Heart right ventricle (tissue), 16 donors: ENCODE results near the gene PRKN. TPM values are rescaled to one million over a fixed set of nuclear protein-coding genes. Genes with fewer than 3 reads are reported as not detected.
A peak's percentile ranks its signal among the peaks of the same experiment; 100 is the strongest.

Experiments used
- ATAC-seq, 8 donors: fragments of 200-7000 bp; cut with Tn5 transposase; one replicate each; pipeline ENCODE4 v1.9.1; 2020; ENCODE audit warnings: mild to moderate bottlenecking in 8 of 8, moderate library complexity in 8 of 8, moderate number of reproducible peaks in 1 of 8
- DNase-seq, 2 donors: peaks; one replicate each; pipeline ENCODE4 v3.0.0-alpha.2; 2020
- H3K27ac ChIP-seq, 10 donors: fragments of 200-600 bp; sonication (generic) in 2 of 10; one replicate each; pipeline versions ENCODE4 v1.5.0 to v1.8.0; 2020 to 2022; ENCODE audit warnings: mild to moderate bottlenecking in 3 of 10
- H3K27me3 ChIP-seq, 7 donors: fragments of 200-600 bp; one replicate each; pipeline ENCODE4 v1.8.0; 2021 to 2022; ENCODE audit warnings: mild to moderate bottlenecking in 2 of 7
- H3K36me3 ChIP-seq, 9 donors: fragments of 200-600 bp; sonication (generic) in 1 of 9; one replicate each; pipeline versions ENCODE4 v1.5.0 to v1.8.0; 2020 to 2022; ENCODE audit warnings: mild to moderate bottlenecking in 2 of 9
- H3K4me1 ChIP-seq, 9 donors: fragments of 200-600 bp; sonication (generic) in 1 of 9; one replicate each; pipeline versions ENCODE4 v1.5.0 to v1.8.0; 2020 to 2022; ENCODE audit warnings: mild to moderate bottlenecking in 4 of 9
- H3K4me3 ChIP-seq, 10 donors: fragments of 200-600 bp; sonication (generic) in 2 of 10; one replicate each; pipeline versions ENCODE4 v1.5.0 to v1.8.0; 2020 to 2022; ENCODE audit warnings: mild to moderate bottlenecking in 7 of 10, moderate library complexity in 2 of 10
- H3K9me3 ChIP-seq, 11 donors: fragments of 200-600 bp in 10 of 11; sonication (generic) in 2 of 11; one replicate each; pipeline versions ENCODE4 v1.5.0 to v1.8.0; 2013 to 2022; ENCODE audit warnings: mild to moderate bottlenecking in 2 of 11, control low read depth in 1 of 11, moderate library complexity in 1 of 11
- CTCF ChIP-seq, 9 donors: fragments of 200-600 bp; sonication (generic) in 2 of 9; IDR thresholded peaks; one replicate each; pipeline versions ENCODE4 v1.5.0 to v1.8.0; 2021 to 2022; ENCODE audit warnings: antibody characterized with exemption in 9 of 9, mild to moderate bottlenecking in 5 of 9, moderate library complexity in 1 of 9
- WGBS, 2 donors: extraction: QIAGEN DNeasy Blood & Tissue Kit; methylation state at CpG; one replicate each; pipeline ENCODE4 v1.1.7; 2013; ENCODE audit warnings: inconsistent platforms in 1 of 2; 5-methylcytosine and 5-hydroxymethylcytosine counted together
- intact Hi-C, 10 donors: fragments of 100-400 bp; cut with DNase I; formaldehyde crosslinking; loops; one replicate each; pipeline versions ENCODE4 v1.11.1 to v1.14.2; 2022
- polyA plus RNA-seq, 2 donors: library from polyadenylated mRNA; stranded (reverse); fragments of 200-250 nt; gene quantifications; one replicate each; pipeline ENCODE4 v1.2.3, GENCODE V29; 2013
- total RNA-seq, 10 donors: library from RNA; stranded (reverse); fragmentation: NEBNext Ultra II Directional in 3 of 10; extraction: Animal tissue kit (Norgen Biotek cat#: 25700) in 3 of 10; gene quantifications; one replicate each; pipeline versions ENCODE4 v1.2.1 to v1.2.4, GENCODE V29; 2021 to 2023
- donor health status: Arrhythmogenic right ventricular cardiomyopathy.
- donor health status: ischemic (EF 13 %, LVEDD 7.1; RV severe dilation, severe dysfunction).
- donor health status: healthy with polysubstance abuse.
- donor health status: DM: no; HTN: yes; CAD: no.
- donor health status: DM: no; HTN: no; CAD: no.
- donor health status: ischemic (EF 25% LVEDD 6.9; RV normal size, moderate dysfunction).
- donor health status: ischemic (EF 25% LVEDD 5.7; RV mildly dilated, moderate dysfunction).
- donor health status: healthy.
- donor health status: DM: yes; HTN: yes; CAD: no.
- donor health status: Ischemic cardiomyopathy.
- donor health status: ischemic (EF 35%, LVEDD 5.7; RV mildly dilated, moderate dysfunction).
- donor health status: nonischemic (EF 11% LVEDD 7.7; RV severe dilation, severe dysfunction).
- donor health status: DM: yes; HTN: yes; CAD: no.
- donor health status: PGD.
- donor health status: ischemic (EF 29% LVEDD 5.4; RV normal size, mild dysfunction).
- donor health status: nonischemic (EF 23%, LVEDD 6.1; RV moderate dilation, normal function).

PRKN gene
- total and polyA plus RNA-seq, 12 donors = 2.3 to 27.7 (median 26.3) TPM

GRCh38 chr6:162488444-162488843 lies 239.1 kb downstream of the PRKN start:
- intact Hi-C loops = no loop called here
- no peak for DNase-seq
- no peaks in the 10 kb centered on the region for H3K27me3 ChIP-seq
- no peaks in the 10 kb centered on the region for H3K36me3 ChIP-seq
- no peak for TF ChIP-seq CTCF (IDR thresholded peaks at IDR 0.05)
- peaks cover 0 to 20% (median 0%) of the 10 kb centered on the region in 9 donors for H3K4me1 ChIP-seq
- WGBS, 2 donors = 91 to 92% methylated on average over 6 of the region's 6 CpGs
- no peak for ATAC-seq
- H3K4me3 ChIP-seq = no peak overlapping the region
- H3K9me3 ChIP-seq = no peaks in the 10 kb centered on the region
- no peak overlapping the region for H3K27ac ChIP-seq

GRCh38 chr6:162485464-162485863 lies 242.1 kb downstream of the PRKN start:
- WGBS, 2 donors = 57 to 60% methylated on average over 2 of the region's 2 CpGs
- DNase-seq (no peak), ATAC-seq (peak in 2 of 8 donors; percentile 30 to 41)
- no peak for TF ChIP-seq CTCF (IDR thresholded peaks at IDR 0.05)
- Histone ChIP-seq H3K9me3 (no peaks in the 10 kb centered on the region), H3K4me1 (peaks cover 0 to 24% (median 0%) of the 10 kb centered on the region in 9 donors), H3K27ac (no peak overlapping the region), H3K27me3 (no peaks in the 10 kb centered on the region), H3K36me3 (no peaks in the 10 kb centered on the region), H3K4me3 (peak overlapping the region in 7 of 10 donors; percentile 11 to 39 (median 37))
- intact Hi-C loops = no loop called here

DNA sequence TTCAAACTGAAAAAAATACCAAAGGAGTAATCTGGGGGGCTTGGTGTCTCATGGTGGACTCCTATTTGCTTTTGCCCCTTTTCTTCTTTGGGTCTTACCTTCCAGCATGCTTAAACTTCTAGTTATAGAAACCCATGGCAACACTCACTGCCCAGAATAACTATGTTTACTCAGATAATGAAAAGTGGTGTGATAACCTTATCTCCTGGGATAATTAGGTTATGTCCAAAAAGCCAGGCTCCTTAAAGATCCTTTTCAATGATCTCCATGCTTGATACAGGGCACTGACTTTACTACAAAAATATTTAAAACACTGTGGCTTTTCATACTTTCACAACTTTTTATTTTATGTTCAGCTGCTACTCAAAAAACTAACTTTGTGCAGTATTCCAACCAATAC lies 245.6 kb downstream of the PRKN start:
- Histone ChIP-seq H3K36me3 (no peaks in the 10 kb centered on the region), H3K27ac (no peak overlapping the region), H3K27me3 (no peaks in the 10 kb centered on the region), H3K4me1 (peaks cover 0 to 22% (median 4%) of the 10 kb centered on the region in 9 donors), H3K4me3 (no peak overlapping the region), H3K9me3 (no peaks in the 10 kb centered on the region)
- ATAC-seq (no peak), DNase-seq (no peak)
- no peak for TF ChIP-seq CTCF (IDR thresholded peaks at IDR 0.05)
- intact Hi-C loops = no loop called here

DNA sequence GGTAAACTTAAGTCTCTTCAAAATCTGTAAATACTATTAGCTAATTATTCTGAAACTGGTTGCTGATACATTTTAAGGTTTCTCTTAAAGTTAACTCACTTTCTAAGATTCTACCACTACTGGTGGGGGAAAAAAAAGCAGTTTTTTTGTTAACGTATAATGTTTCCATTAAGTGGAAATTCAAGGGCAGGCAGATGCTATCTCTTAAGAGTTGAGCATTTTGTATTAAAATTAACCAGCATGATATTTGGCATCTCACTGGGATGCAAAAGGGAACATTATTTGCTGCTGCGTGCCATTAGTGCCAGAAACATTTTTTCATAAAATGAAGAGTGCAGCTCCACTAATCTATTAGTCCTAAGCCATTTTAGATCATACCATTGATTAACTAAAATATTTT lies 246.2 kb downstream of the PRKN start:
- Histone ChIP-seq H3K27ac (no peak overlapping the region), H3K9me3 (no peaks in the 10 kb centered on the region), H3K4me1 (peaks cover 0 to 20% (median 4%) of the 10 kb centered on the region in 9 donors), H3K36me3 (no peaks in the 10 kb centered on the region), H3K27me3 (no peaks in the 10 kb centered on the region), H3K4me3 (no peak overlapping the region)
- 90 to 93% methylated on average over 2 of the region's 2 CpGs for WGBS, 2 donors
- ATAC-seq (no peak), DNase-seq (no peak)
- intact Hi-C loops = no loop called here
- no peak for TF ChIP-seq CTCF (IDR thresholded peaks at IDR 0.05)
